Stimulated activated memory B cell treated with anti-CD40 and anti-IgM and Interleukin-4, amounts not matched to agents 10 μg/mL and 1 μg/mL and 100 μg/mL, for 72 hours (primary cell): Measurements from ENCODE around the gene TPPP.
"Not testable (repeated sequence)": the region's sequence is repeated elsewhere in the genome, so short reads cannot be mapped to it uniquely, and the experiment has no call there.

ENCODE experiments used
- ATAC-seq: fragments of 150-1000 bp; cut with Tn5 transposase; 2 replicates; pipeline ENCODE4 v1.10.0; 2021
- H3K27ac Mint-ChIP-seq: one replicate; pipeline ENCODE4 v1.8.0; 2022; ENCODE audit warnings: mild to moderate bottlenecking, mixed read lengths
- H3K27me3 Mint-ChIP-seq: one replicate; pipeline ENCODE4 v1.8.0; 2022; ENCODE audit warnings: mixed read lengths
- H3K36me3 Mint-ChIP-seq: one replicate; pipeline ENCODE4 v1.8.0; 2022; ENCODE audit warnings: mixed read lengths
- H3K4me1 Mint-ChIP-seq: one replicate; pipeline ENCODE4 v1.8.0; 2022; ENCODE audit warnings: mixed read lengths
- H3K4me3 Mint-ChIP-seq: one replicate; pipeline ENCODE4 v1.8.0; 2022; ENCODE audit warnings: mild to moderate bottlenecking, moderate library complexity, mixed read lengths
- H3K9me3 Mint-ChIP-seq: one replicate; pipeline ENCODE4 v1.8.0; 2022; ENCODE audit warnings: mixed read lengths

TPPP gene

GRCh38 chr5:638501-639252 is 54.5 kb downstream of the TPPP start:
- no peak for ATAC-seq

GRCh38 chr5:637581-638450 is 55.3 kb downstream of the TPPP start:
- Mint-ChIP-seq H3K27ac (no peak overlapping the region), H3K36me3 (peaks cover 89% of the 10 kb centered on the region), H3K4me3 (no peak overlapping the region), H3K27me3 (no peaks in the 10 kb centered on the region), H3K9me3 (peaks cover 10% of the 10 kb centered on the region), H3K4me1 (no peaks in the 10 kb centered on the region)
- ATAC-seq, result no peak

More at GRCh38 chr5:638501-639252, 54.5 kb downstream of the TPPP start:
- peaks cover 95% of the 10 kb centered on the region for H3K36me3 Mint-ChIP-seq
- H3K4me1 Mint-ChIP-seq, result peaks cover 8% of the 10 kb centered on the region
- no peak overlapping the region for H3K27ac Mint-ChIP-seq
- no peak overlapping the region for H3K4me3 Mint-ChIP-seq
- H3K9me3 Mint-ChIP-seq, result peaks cover 10% of the 10 kb centered on the region
- H3K27me3 Mint-ChIP-seq, result no peaks in the 10 kb centered on the region

GRCh38 chr5:636951-637350 is 56.2 kb downstream of the TPPP start:
- Mint-ChIP-seq H3K36me3 (peaks cover 81% of the 10 kb centered on the region), H3K27me3 (no peaks in the 10 kb centered on the region), H3K27ac (no peak overlapping the region), H3K4me3 (no peak overlapping the region), H3K4me1 (no peaks in the 10 kb centered on the region), H3K9me3 (peaks cover 10% of the 10 kb centered on the region)
- ATAC-seq, result no peak

- no peaks in the 10 kb centered on the region for H3K27me3 Mint-ChIP-seq
- H3K4me3 Mint-ChIP-seq, result no peak overlapping the region
- no peaks in the 10 kb centered on the region for H3K4me1 Mint-ChIP-seq
- H3K9me3 Mint-ChIP-seq, result peaks cover 10% of the 10 kb centered on the region
- peaks cover 67% of the 10 kb centered on the region for H3K36me3 Mint-ChIP-seq
- H3K27ac Mint-ChIP-seq, result no peak overlapping the region
- no peak for ATAC-seq
These were observed 57.7 kb downstream of the TPPP start for GRCh38 chr5:635306-636055.

GRCh38 chr5:634191-634590 is 59.0 kb downstream of the TPPP start:
- Mint-ChIP-seq H3K4me3 (no peak overlapping the region), H3K4me1 (no peaks in the 10 kb centered on the region), H3K36me3 (peaks cover 54% of the 10 kb centered on the region), H3K27me3 (no peaks in the 10 kb centered on the region), H3K9me3 (peaks cover 10% of the 10 kb centered on the region), H3K27ac (no peak overlapping the region)
- no peak for ATAC-seq

GRCh38 chr5:633501-633955 is 59.6 kb downstream of the TPPP start:
- H3K27me3 Mint-ChIP-seq, result no peaks in the 10 kb centered on the region
- no peak overlapping the region for H3K27ac Mint-ChIP-seq
- H3K36me3 Mint-ChIP-seq, result peaks cover 55% of the 10 kb centered on the region
- ATAC-seq, result no peak
- no peak overlapping the region for H3K4me3 Mint-ChIP-seq
- peaks cover 10% of the 10 kb centered on the region for H3K9me3 Mint-ChIP-seq
- H3K4me1 Mint-ChIP-seq, result no peaks in the 10 kb centered on the region

- not testable (repeated sequence) for H3K9me3 Mint-ChIP-seq, H3K4me3 Mint-ChIP-seq, H3K4me1 Mint-ChIP-seq, ATAC-seq, H3K27me3 Mint-ChIP-seq, H3K27ac Mint-ChIP-seq
- H3K36me3 Mint-ChIP-seq, result peaks cover 53% of the 10 kb centered on the region
These were observed 64.6 kb downstream of the TPPP start for GRCh38 chr5:628351-629205.

GRCh38 chr5:627840-628239 is 65.3 kb downstream of the TPPP start:
- H3K27me3 Mint-ChIP-seq, result no peaks in the 10 kb centered on the region
- no peak for ATAC-seq
- no peaks in the 10 kb centered on the region for H3K9me3 Mint-ChIP-seq
- no peaks in the 10 kb centered on the region for H3K4me1 Mint-ChIP-seq
- no peak overlapping the region for H3K4me3 Mint-ChIP-seq
- peaks cover 51% of the 10 kb centered on the region for H3K36me3 Mint-ChIP-seq
- no peak overlapping the region for H3K27ac Mint-ChIP-seq

GRCh38 chr5:626850-627249 is 66.3 kb downstream of the TPPP start:
- H3K27ac Mint-ChIP-seq, result no peak overlapping the region
- ATAC-seq, result no peak
- H3K4me3 Mint-ChIP-seq, result no peak overlapping the region
- H3K4me1 Mint-ChIP-seq, result no peaks in the 10 kb centered on the region
- no peaks in the 10 kb centered on the region for H3K27me3 Mint-ChIP-seq
- no peaks in the 10 kb centered on the region for H3K9me3 Mint-ChIP-seq
- H3K36me3 Mint-ChIP-seq, result peaks cover 57% of the 10 kb centered on the region

- Mint-ChIP-seq H3K27me3 (no peaks in the 10 kb centered on the region), H3K9me3 (no peaks in the 10 kb centered on the region), H3K36me3 (peaks cover 71% of the 10 kb centered on the region), H3K4me3 (no peak overlapping the region), H3K27ac (no peak overlapping the region), H3K4me1 (no peaks in the 10 kb centered on the region)
- no peak for ATAC-seq
These were observed 67.6 kb downstream of the TPPP start for GRCh38 chr5:625516-625915.

- H3K27me3 Mint-ChIP-seq, result no peaks in the 10 kb centered on the region
- H3K4me1 Mint-ChIP-seq, result no peaks in the 10 kb centered on the region
- H3K4me3 Mint-ChIP-seq, result no peak overlapping the region
- H3K9me3 Mint-ChIP-seq, result no peaks in the 10 kb centered on the region
- H3K27ac Mint-ChIP-seq, result no peak overlapping the region
- H3K36me3 Mint-ChIP-seq, result peaks cover 77% of the 10 kb centered on the region
- ATAC-seq, result no peak
These were observed 68.3 kb downstream of the TPPP start for GRCh38 chr5:624951-625230.

- Mint-ChIP-seq H3K36me3 (peaks cover 82% of the 10 kb centered on the region), H3K4me1 (no peaks in the 10 kb centered on the region)
- no peak for ATAC-seq
These were observed 68.8 kb downstream of the TPPP start for GRCh38 chr5:624118-624950.

GRCh38 chr5:623531-623930 is 69.6 kb downstream of the TPPP start:
- Mint-ChIP-seq H3K27me3 (no peaks in the 10 kb centered on the region), H3K36me3 (peaks cover 83% of the 10 kb centered on the region), H3K9me3 (no peaks in the 10 kb centered on the region), H3K4me1 (no peaks in the 10 kb centered on the region), H3K27ac (no peak overlapping the region), H3K4me3 (no peak overlapping the region)
- no peak for ATAC-seq

More at GRCh38 chr5:624118-624950, 68.8 kb downstream of the TPPP start:
- no peaks in the 10 kb centered on the region for H3K27me3 Mint-ChIP-seq
- no peaks in the 10 kb centered on the region for H3K9me3 Mint-ChIP-seq
- no peak overlapping the region for H3K4me3 Mint-ChIP-seq
- H3K27ac Mint-ChIP-seq, result no peak overlapping the region

- Mint-ChIP-seq H3K27ac (no peak overlapping the region), H3K36me3 (peaks cover 83% of the 10 kb centered on the region), H3K27me3 (no peaks in the 10 kb centered on the region), H3K9me3 (no peaks in the 10 kb centered on the region), H3K4me3 (no peak overlapping the region), H3K4me1 (no peaks in the 10 kb centered on the region)
- no peak for ATAC-seq
These were observed 70.1 kb downstream of the TPPP start for GRCh38 chr5:622946-623522.
